Mucosa of descending colon (tissue), 3 donors: ENCODE data around the gene NDUFV1. TPM values are rescaled to one million over a fixed set of nuclear protein-coding genes. Genes with fewer than 3 reads are reported as not detected.

Experiments
- ATAC-seq: fragments of 200-7000 bp; cut with Tn5 transposase; one replicate; pipeline ENCODE4 v1.9.1; 2020; ENCODE audit warnings: mild to moderate bottlenecking, moderate library complexity
- DNase-seq, 3 donors: peaks; one replicate each; pipeline ENCODE4 v3.0.0-alpha.2; 2020
- H3K36me3 ChIP-seq: fragments of 200-600 bp; one replicate; pipeline ENCODE4 v1.8.0; 2021; ENCODE audit warnings: low read depth, mild to moderate bottlenecking
- H3K4me1 ChIP-seq: fragments of 200-600 bp; one replicate; pipeline ENCODE4 v1.8.0; 2021; ENCODE audit warnings: low read depth, mild to moderate bottlenecking
- H3K4me3 ChIP-seq: fragments of 200-600 bp; one replicate; pipeline ENCODE4 v1.8.0; 2021; ENCODE audit warnings: mild to moderate bottlenecking
- H3K9me3 ChIP-seq: fragments of 200-600 bp; one replicate; pipeline ENCODE4 v1.8.0; 2021; ENCODE audit warnings: mild to moderate bottlenecking
- intact Hi-C, 2 donors: fragments of 100-400 bp; cut with DNase I in 1 of 2; cut with micrococcal nuclease in 1 of 2; formaldehyde crosslinking; loops; one replicate each; pipeline versions ENCODE4 v1.11.0 to v1.11.1; 2022; cut with DNase I, micrococcal nuclease
- total RNA-seq, 3 donors: library from RNA; stranded (reverse); fragmentation: NEBNext Ultra II Directional in 2 of 3; extraction: Animal tissue kit (Norgen Biotek cat#: 25700) in 2 of 3; gene quantifications; one replicate each; pipeline versions ENCODE4 v1.2.1 to v1.2.4, GENCODE V29; 2021 to 2023
- TF ChIP-seq, protein P1 (sequence below): fragments of 200-600 bp; IDR thresholded peaks from one replicate; pipeline ENCODE4 v1.8.0; 2022; ENCODE audit warnings: antibody characterized with exemption, mild to moderate bottlenecking
- donor health status: DM: no; HTN: no; CAD: no; lungs with moderate emphysema.
- donor health status: DM: no; HTN: no; CAD: no.
- donor health status: DM: no; HTN: yes; CAD: no.

NDUFV1 gene
- total RNA-seq, 3 donors from 2014 or later, result 248 to 349 (median 311) TPM

DNA sequence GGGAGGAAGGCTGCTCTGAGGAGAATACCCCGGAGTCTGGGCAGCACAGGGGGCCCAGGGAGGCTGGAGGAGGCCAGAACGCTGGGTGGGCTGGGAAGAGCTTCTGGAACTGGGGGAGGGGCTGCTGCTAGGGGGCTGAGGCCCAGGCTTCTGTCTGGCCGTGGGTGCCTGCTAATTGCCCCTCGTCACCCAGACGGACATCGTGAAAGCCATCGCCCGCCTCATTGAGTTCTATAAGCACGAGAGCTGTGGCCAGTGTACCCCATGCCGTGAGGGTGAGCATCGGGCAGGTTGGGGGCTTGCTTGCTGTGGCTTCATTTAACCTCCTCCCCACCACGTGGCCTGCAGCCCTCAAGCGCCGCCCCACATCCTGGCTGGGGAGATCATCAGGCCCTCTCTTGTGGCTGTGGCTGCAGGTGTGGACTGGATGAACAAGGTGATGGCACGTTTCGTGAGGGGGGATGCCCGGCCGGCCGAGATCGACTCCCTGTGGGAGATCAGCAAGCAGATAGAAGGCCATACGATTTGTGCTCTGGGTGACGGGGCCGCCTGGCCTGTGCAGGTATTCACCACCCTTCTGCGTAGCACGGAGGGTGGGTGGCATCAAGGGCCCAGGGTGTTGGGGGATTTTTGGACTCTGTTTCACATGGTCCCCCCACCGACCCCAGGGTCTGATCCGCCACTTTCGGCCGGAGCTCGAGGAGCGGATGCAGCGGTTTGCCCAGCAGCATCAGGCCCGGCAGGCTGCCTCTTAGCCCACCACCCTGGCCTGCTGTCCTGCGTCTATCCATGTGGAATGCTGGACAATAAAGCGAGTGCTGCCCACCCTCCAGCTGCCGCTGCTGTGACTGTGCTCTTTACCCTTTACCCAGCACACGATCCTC lies 5.2 kb downstream of the NDUFV1 start:
- Histone ChIP-seq H3K4me1 (peaks cover 14% of the 10 kb centered on the region), H3K36me3 (peaks cover 4% of the 10 kb centered on the region), H3K4me3 (no peak overlapping the region), H3K9me3 (no peaks in the 10 kb centered on the region)
- ATAC-seq (no peak), DNase-seq (no peak)
- TF ChIP-seq, protein P1, sequence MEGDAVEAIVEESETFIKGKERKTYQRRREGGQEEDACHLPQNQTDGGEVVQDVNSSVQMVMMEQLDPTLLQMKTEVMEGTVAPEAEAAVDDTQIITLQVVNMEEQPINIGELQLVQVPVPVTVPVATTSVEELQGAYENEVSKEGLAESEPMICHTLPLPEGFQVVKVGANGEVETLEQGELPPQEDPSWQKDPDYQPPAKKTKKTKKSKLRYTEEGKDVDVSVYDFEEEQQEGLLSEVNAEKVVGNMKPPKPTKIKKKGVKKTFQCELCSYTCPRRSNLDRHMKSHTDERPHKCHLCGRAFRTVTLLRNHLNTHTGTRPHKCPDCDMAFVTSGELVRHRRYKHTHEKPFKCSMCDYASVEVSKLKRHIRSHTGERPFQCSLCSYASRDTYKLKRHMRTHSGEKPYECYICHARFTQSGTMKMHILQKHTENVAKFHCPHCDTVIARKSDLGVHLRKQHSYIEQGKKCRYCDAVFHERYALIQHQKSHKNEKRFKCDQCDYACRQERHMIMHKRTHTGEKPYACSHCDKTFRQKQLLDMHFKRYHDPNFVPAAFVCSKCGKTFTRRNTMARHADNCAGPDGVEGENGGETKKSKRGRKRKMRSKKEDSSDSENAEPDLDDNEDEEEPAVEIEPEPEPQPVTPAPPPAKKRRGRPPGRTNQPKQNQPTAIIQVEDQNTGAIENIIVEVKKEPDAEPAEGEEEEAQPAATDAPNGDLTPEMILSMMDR, result no peak
- intact Hi-C loops, result no loop called here

DNA sequence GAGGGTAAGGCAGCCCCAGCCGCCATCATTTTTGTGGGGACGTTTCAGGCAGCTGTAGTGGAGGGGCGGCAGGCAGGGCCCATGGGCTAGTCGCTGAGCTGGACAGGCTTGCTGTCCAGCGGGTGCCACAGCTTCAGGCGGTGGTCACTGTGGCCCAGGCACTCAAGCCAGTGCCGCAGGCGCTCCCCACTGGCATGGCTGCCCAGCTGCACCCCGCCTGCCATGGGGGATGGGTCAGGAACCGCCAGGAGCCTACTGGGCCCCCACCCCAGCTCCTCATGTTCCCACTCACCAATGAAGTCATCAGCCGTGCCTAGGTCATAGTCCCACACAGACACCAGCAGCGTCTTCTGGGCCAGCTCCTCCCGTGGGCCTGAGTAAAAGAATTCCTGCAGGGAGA lies 6.0 kb downstream of the NDUFV1 start:
- H3K9me3 ChIP-seq, result no peaks in the 10 kb centered on the region
- peak in 1 of 3 donors; percentile 58 for DNase-seq
- intact Hi-C loops, result no loop called here
- ATAC-seq, result no peak
- peaks cover 4% of the 10 kb centered on the region for H3K36me3 ChIP-seq
- H3K4me3 ChIP-seq, result no peak overlapping the region
- peaks cover 8% of the 10 kb centered on the region for H3K4me1 ChIP-seq
- TF ChIP-seq, protein P1, result no peak

DNA sequence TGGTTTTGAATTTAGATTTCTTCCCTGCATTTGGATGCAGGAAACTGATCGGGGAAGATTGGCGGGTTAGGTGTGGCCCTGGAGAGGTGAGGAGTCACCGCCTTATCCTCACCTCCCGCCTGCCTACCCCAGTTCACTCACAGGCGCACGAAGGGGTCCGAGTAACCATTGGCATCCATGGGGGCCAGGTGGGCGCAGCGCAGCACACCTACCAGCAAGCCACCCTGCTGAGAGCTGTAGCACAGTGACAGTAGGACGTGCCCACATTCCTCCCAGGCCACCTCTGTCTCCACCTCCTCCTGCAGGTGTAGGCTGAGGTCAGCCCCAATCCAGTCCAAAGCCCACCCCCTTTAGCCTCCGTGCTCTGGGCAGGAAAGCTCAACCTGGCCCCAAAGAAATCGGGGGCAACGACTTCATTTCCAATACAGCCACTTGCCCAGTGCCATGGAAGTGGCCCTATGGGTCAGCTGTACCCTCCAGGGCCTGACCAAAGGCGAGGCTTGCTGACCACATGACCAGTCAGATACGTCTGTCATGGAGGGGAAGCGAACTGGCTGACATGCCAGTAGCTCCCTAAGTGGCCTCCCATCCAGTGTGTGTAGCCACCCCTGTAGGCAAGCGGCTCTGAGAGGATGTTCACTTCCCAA lies 6.7 kb downstream of the NDUFV1 start:
- H3K9me3 ChIP-seq, result no peaks in the 10 kb centered on the region
- peaks cover 5% of the 10 kb centered on the region for H3K4me1 ChIP-seq
- intact Hi-C loops, result no loop called here
- peaks cover 4% of the 10 kb centered on the region for H3K36me3 ChIP-seq
- no peak overlapping the region for H3K4me3 ChIP-seq
- TF ChIP-seq, protein P1, result no peak
- DNase-seq (peak in 1 of 3 donors; percentile 51), ATAC-seq (no peak)

GRCh38 chr11:67613960-67614715 lies 7.4 kb downstream of the NDUFV1 start:
- intact Hi-C loops, result no loop called here

More at GRCh38 chr11:67613960-67614715, 7.4 kb downstream of the NDUFV1 start:
- TF ChIP-seq, protein P1, result peak; percentile 35
- ATAC-seq, result peak; percentile 84
- H3K36me3 ChIP-seq, result peaks cover 4% of the 10 kb centered on the region
- no peak overlapping the region for H3K4me3 ChIP-seq
- peak; percentile 73 to 86 (median 78) for DNase-seq
- peaks cover 5% of the 10 kb centered on the region for H3K4me1 ChIP-seq
- H3K9me3 ChIP-seq, result no peaks in the 10 kb centered on the region
